HUES6 (cell line): ENCODE data around the gene NPAS4.
"Not testable (repeated sequence)": the region's sequence is repeated elsewhere in the genome, so short reads cannot be mapped to it uniquely, and the experiment has no call there.

Source experiments
- H3K27ac ChIP-seq: 2 replicates; pipeline ENCODE4 v1.7.0; 2013; ENCODE audit warnings: low read depth, mild to moderate bottlenecking, low read length, inconsistent platforms
- H3K27me3 ChIP-seq: 2 replicates; pipeline ENCODE4 v1.6.1; 2013; ENCODE audit warnings: low read length; ENCODE audit not compliant: control insufficient read depth, insufficient read depth
- H3K36me3 ChIP-seq: 2 replicates; pipeline ENCODE4 v1.6.1; 2013; ENCODE audit warnings: low read length; ENCODE audit not compliant: control insufficient read depth, insufficient read depth
- H3K4me1 ChIP-seq: 2 replicates; pipeline ENCODE4 v1.6.1; 2013; ENCODE audit warnings: low read length; ENCODE audit not compliant: control insufficient read depth, insufficient read depth
- H3K4me3 ChIP-seq: 2 replicates; pipeline ENCODE4 v1.5.1; 2013; ENCODE audit warnings: low read depth, low read length
- H3K9ac ChIP-seq: one replicate; pipeline ENCODE4 v1.6.1; 2013; ENCODE audit warnings: mild to moderate bottlenecking, low read length
- H3K9me3 ChIP-seq: 2 replicates; pipeline ENCODE4 v1.6.1; 2013; ENCODE audit warnings: low read depth, low read length; ENCODE audit not compliant: control insufficient read depth, insufficient read depth

Gene NPAS4

GRCh38 chr11:66457826-66458225, 37.0 kb downstream of the NPAS4 start:
- Histone ChIP-seq H3K4me3 (no peak overlapping the region), H3K27ac (no peak overlapping the region), H3K9me3 (peaks cover 13% of the 10 kb centered on the region), H3K4me1 (no peaks in the 10 kb centered on the region), H3K9ac (no peak overlapping the region), H3K36me3 (no peaks in the 10 kb centered on the region), H3K27me3 (no peaks in the 10 kb centered on the region; the same call in 1 of the 2 replicates)

GRCh38 chr11:66459138-66459778, 38.4 kb downstream of the NPAS4 start:
- Histone ChIP-seq H3K9ac (no peak overlapping the region), H3K4me1 (no peaks in the 10 kb centered on the region), H3K9me3 (peaks cover 14% of the 10 kb centered on the region), H3K4me3 (no peak overlapping the region), H3K27me3 (no peaks in the 10 kb centered on the region; the same call in 1 of the 2 replicates), H3K36me3 (no peaks in the 10 kb centered on the region), H3K27ac (no peak overlapping the region)

- peaks cover 14% of the 10 kb centered on the region for H3K9me3 ChIP-seq
- H3K4me1 ChIP-seq: peaks cover 9% of the 10 kb centered on the region
- no peaks in the 10 kb centered on the region for H3K27me3 ChIP-seq
- H3K36me3 ChIP-seq: no peaks in the 10 kb centered on the region
- H3K4me3 ChIP-seq: no peak overlapping the region
- H3K27ac ChIP-seq: no peak overlapping the region
- H3K9ac ChIP-seq: no peak overlapping the region
Observed at GRCh38 chr11:66462010-66462409, 41.2 kb downstream of the NPAS4 start.

GRCh38 chr11:66462911-66463310, 42.1 kb downstream of the NPAS4 start:
- Histone ChIP-seq H3K27ac (no peak overlapping the region), H3K4me3 (no peak overlapping the region), H3K27me3 (no peaks in the 10 kb centered on the region), H3K36me3 (no peaks in the 10 kb centered on the region), H3K9ac (no peak overlapping the region), H3K4me1 (peaks cover 16% of the 10 kb centered on the region), H3K9me3 (peaks cover 14% of the 10 kb centered on the region)

- not testable (repeated sequence) for H3K36me3 ChIP-seq, H3K27me3 ChIP-seq, H3K27ac ChIP-seq, H3K4me3 ChIP-seq, H3K9ac ChIP-seq
- peaks cover 23% of the 10 kb centered on the region for H3K4me1 ChIP-seq
- H3K9me3 ChIP-seq: peaks cover 14% of the 10 kb centered on the region
Observed at GRCh38 chr11:66464116-66464515, 43.3 kb downstream of the NPAS4 start.

GRCh38 chr11:66464916-66465315, 44.1 kb downstream of the NPAS4 start:
- Histone ChIP-seq H3K9ac (no peak overlapping the region), H3K9me3 (peaks cover 14% of the 10 kb centered on the region), H3K4me1 (peaks cover 28% of the 10 kb centered on the region), H3K27me3 (no peaks in the 10 kb centered on the region), H3K27ac (no peak overlapping the region), H3K4me3 (no peak overlapping the region), H3K36me3 (no peaks in the 10 kb centered on the region)

- no peak overlapping the region for H3K9ac ChIP-seq
Observed at GRCh38 chr11:66465373-66466224, 44.8 kb downstream of the NPAS4 start.

GRCh38 chr11:66466225-66467033, 45.6 kb downstream of the NPAS4 start, which contains the start of gene PELI3:
Gene PELI3, plus strand, starts transcription at chr11:66466905. Its CDS starts 1,224 bp downstream, at chr11:66468129.
- H3K36me3 ChIP-seq: 0 out of 2 replicates have a peak, but pooled peaks cover 2% of the 10 kb centered on the region
- H3K4me1 ChIP-seq: peaks cover 33% of the 10 kb centered on the region
- peak within 1 kb of the TSS; percentile 63; the same call in 1 of the 2 replicates for H3K27ac ChIP-seq
- peaks cover 10% of the 10 kb centered on the region for H3K9me3 ChIP-seq
- H3K4me3 ChIP-seq: peak within 1 kb of the TSS; percentile 95
- H3K9ac ChIP-seq: peak within 1 kb of the TSS; percentile 59
- H3K27me3 ChIP-seq: no peaks in the 10 kb centered on the region

More at GRCh38 chr11:66465373-66466224, 44.8 kb downstream of the NPAS4 start:
- Histone ChIP-seq H3K4me1 (peaks cover 33% of the 10 kb centered on the region), H3K4me3 (peak overlapping the region; percentile 95), H3K9me3 (peaks cover 14% of the 10 kb centered on the region), H3K36me3 (0 out of 2 replicates have a peak, but pooled peaks cover 2% of the 10 kb centered on the region), H3K27ac (no peak overlapping the region), H3K27me3 (no peaks in the 10 kb centered on the region)

- Histone ChIP-seq H3K27ac (no peak overlapping the region), H3K4me1 (peaks cover 33% of the 10 kb centered on the region), H3K4me3 (peak overlapping the region; percentile 95), H3K36me3 (peaks cover 4% of the 10 kb centered on the region), H3K27me3 (no peaks in the 10 kb centered on the region), H3K9me3 (peaks cover 6% of the 10 kb centered on the region; the same call in 1 of the 2 replicates), H3K9ac (peak overlapping the region; percentile 59)
Observed at GRCh38 chr11:66467034-66467659, 46.3 kb downstream of the NPAS4 start.

GRCh38 chr11:66467756-66468155, 46.9 kb downstream of the NPAS4 start:
- H3K27me3 ChIP-seq: no peaks in the 10 kb centered on the region
- no peak overlapping the region for H3K9ac ChIP-seq
- H3K27ac ChIP-seq: no peak overlapping the region
- peak overlapping the region; percentile 95 for H3K4me3 ChIP-seq
- H3K9me3 ChIP-seq: 0 out of 2 replicates have a peak, but pooled peaks cover 2% of the 10 kb centered on the region
- peaks cover 33% of the 10 kb centered on the region for H3K4me1 ChIP-seq
- H3K36me3 ChIP-seq: peaks cover 10% of the 10 kb centered on the region
